Keratinocyte (primary cell): Measurements from ENCODE around the gene DLG2. TPM values are rescaled to one million over a fixed set of nuclear protein-coding genes. Genes with fewer than 3 reads are reported as not detected.

Experiments used
- DNase-seq: peaks from one replicate; pipeline ENCODE4 v3.0.0-alpha.2; 2011; ENCODE audit warnings: low read depth, missing footprints, low spot score
- FAIRE-seq: peaks from 2 replicates; lab custom pipeline; 2011; peaks lifted over from hg19 to GRCh38; lab: Jason Lieb, UNC
- H2AFZ ChIP-seq: 2 replicates; pipeline ENCODE4 v1.6.0; 2012; ENCODE audit warnings: low read length, control low read depth, inconsistent platforms; ENCODE audit not compliant: control insufficient read depth
- H3K27ac ChIP-seq: 2 replicates; pipeline ENCODE4 v1.5.1; 2011; ENCODE audit warnings: low read length; ENCODE audit not compliant: control insufficient read depth, insufficient read depth
- H3K27me3 ChIP-seq: 3 replicates; pipeline ENCODE4 v1.6.0; 2011; ENCODE audit warnings: low read length; ENCODE audit not compliant: control insufficient read depth, insufficient read depth; ENCODE audit errors: extremely low read depth
- H3K36me3 ChIP-seq, 2 experiments: 2 replicates in 1 of 2; 3 replicates in 1 of 2; pipeline ENCODE4 v1.5.1; 2011; ENCODE audit warnings: low read length in 2 of 2, mild to moderate bottlenecking in 1 of 2; ENCODE audit not compliant: control insufficient read depth in 2 of 2, insufficient read depth in 2 of 2; ENCODE audit errors: extremely low read depth in 1 of 2
- H3K4me1 ChIP-seq: 3 replicates; pipeline ENCODE4 v1.5.1; 2011; ENCODE audit warnings: low read length; ENCODE audit not compliant: control insufficient read depth, insufficient read depth; ENCODE audit errors: extremely low read depth
- H3K4me2 ChIP-seq: 3 replicates; pipeline ENCODE4 v1.6.0; 2011; ENCODE audit warnings: low read depth, low read length; ENCODE audit not compliant: control insufficient read depth, insufficient read depth; ENCODE audit errors: extremely low read depth
- H3K4me3 ChIP-seq, 3 experiments: fragments of 200-600 bp in 1 of 3; sonication (generic) in 1 of 3; 2 replicates in 2 of 3; 3 replicates in 1 of 3; pipeline ENCODE4 v1.5.1; 2011 to 2016; ENCODE audit warnings: low read length in 3 of 3, mild to moderate bottlenecking in 3 of 3, control low read depth in 2 of 3, inconsistent platforms in 1 of 3, low read depth in 1 of 3, mixed read lengths in 1 of 3, mixed run types in 1 of 3, moderate library complexity in 1 of 3; ENCODE audit not compliant: control insufficient read depth in 2 of 3, insufficient read depth in 2 of 3; ENCODE audit errors: extremely low read depth in 1 of 3
- H3K79me2 ChIP-seq: 2 replicates; pipeline ENCODE4 v1.6.0; 2012; ENCODE audit warnings: low read length; ENCODE audit not compliant: control insufficient read depth, insufficient read depth
- H3K9ac ChIP-seq: 3 replicates; pipeline ENCODE4 v1.6.0; 2011; ENCODE audit warnings: low read length; ENCODE audit not compliant: control insufficient read depth, insufficient read depth; ENCODE audit errors: extremely low read depth
- H3K9me1 ChIP-seq: 3 replicates; pipeline ENCODE4 v1.6.0; 2011; ENCODE audit warnings: low read length; ENCODE audit not compliant: control insufficient read depth, insufficient read depth; ENCODE audit errors: extremely low read depth
- H3K9me3 ChIP-seq: 2 replicates; pipeline ENCODE4 v1.5.1; 2012; ENCODE audit warnings: low read depth, low read length; ENCODE audit not compliant: control insufficient read depth
- H4K20me1 ChIP-seq: 3 replicates; pipeline ENCODE4 v1.6.0; 2011; ENCODE audit warnings: low read length; ENCODE audit not compliant: control insufficient read depth, insufficient read depth; ENCODE audit errors: extremely low read depth
- CTCF ChIP-seq, 3 experiments: IDR thresholded peaks in 1 of 3; conservative IDR thresholded peaks in 1 of 3; optimal IDR thresholded peaks in 1 of 3; 2 replicates in 2 of 3; 3 replicates in 1 of 3; pipeline versions ENCODE3 to v1.5.1; 2011; ENCODE audit warnings: low read length in 3 of 3, mild to moderate bottlenecking in 3 of 3, moderate library complexity in 2 of 3, control low read depth in 1 of 3, inconsistent platforms in 1 of 3; ENCODE audit not compliant: insufficient read depth in 2 of 3; ENCODE audit errors: extremely low read depth in 1 of 3
- EZH2 ChIP-seq: IDR thresholded peaks from one replicate; pipeline ENCODE4 v1.6.1; 2012; ENCODE audit warnings: inconsistent platforms, mild to moderate bottlenecking, low read length, moderate library complexity
- dilution Hi-C: fragments of 300-500 bp; cut with MboI; formaldehyde crosslinking; loops from one replicate; pipeline ENCODE4 v1.7.0; 2020; ENCODE audit warnings: low sequenced_read_pairs; ENCODE audit not compliant: extremely low pct_ligation_motif_present
- polyA plus RNA-seq, 5 experiments: library from polyadenylated mRNA; depleted of rRNA in 3 of 5; stranded (reverse) in 3 of 5; stranded (forward) in 1 of 5; unstranded in 1 of 5; fragments of >200 nt; gene quantifications; 1 replicate in 1 of 5; 2 replicates in 3 of 5; 3 replicates in 1 of 5; pipeline versions ENCODE4 v1.2.1 to v1.2.3, GENCODE V29; 2011 to 2012; ENCODE audit warnings: missing spikeins in 2 of 5, low read depth in 1 of 5, low replicate concordance in 1 of 5

Gene DLG2
- polyA plus RNA-seq, 1 donor (not counting 4 experiments of a cell fraction or from before 2014, with no cell fraction given): 0.55 TPM

GRCh38 chr11:83713708-83714107 is 1913.4 kb downstream of the DLG2 start:
- no peak overlapping the region for H3K27ac ChIP-seq

GRCh38 chr11:83711106-83711527 is 1916.0 kb downstream of the DLG2 start:
- H3K4me2 ChIP-seq: no peak overlapping the region
- H3K9me1 ChIP-seq: no peaks in the 10 kb centered on the region
- no peak overlapping the region for H2AFZ ChIP-seq
- H3K4me1 ChIP-seq: no peaks in the 10 kb centered on the region
- no peak for TF ChIP-seq CTCF (optimal IDR thresholded peaks at IDR 0.05 in 1 of 3, IDR thresholded peaks at IDR 0.05 in 1 of 3, conservative IDR thresholded peaks at IDR 0.05 in 1 of 3; ENCODE audit: extremely low read depth in 1 of 3, insufficient read depth in 2 of 3, low read length in 3 of 3)
- TF ChIP-seq EZH2: no peak
- no peak overlapping the region for H3K27ac ChIP-seq
- no peak overlapping the region for H3K4me3 ChIP-seq
- no peaks in the 10 kb centered on the region for H3K27me3 ChIP-seq
- FAIRE-seq (no peak), DNase-seq (no peak)
- no peaks in the 10 kb centered on the region for H3K9me3 ChIP-seq
- dilution Hi-C loops: no loop called here
- H3K36me3 ChIP-seq: no peaks in the 10 kb centered on the region
- no peak overlapping the region for H3K9ac ChIP-seq
- H4K20me1 ChIP-seq: no peaks in the 10 kb centered on the region
- no peaks in the 10 kb centered on the region for H3K79me2 ChIP-seq

More at GRCh38 chr11:83713708-83714107, 1913.4 kb downstream of the DLG2 start:
- H4K20me1 ChIP-seq: no peaks in the 10 kb centered on the region
- no peak for DNase-seq
- no peak overlapping the region for H2AFZ ChIP-seq
- no peaks in the 10 kb centered on the region for H3K9me3 ChIP-seq
- H3K27me3 ChIP-seq: no peaks in the 10 kb centered on the region
- FAIRE-seq: no peak
- H3K36me3 ChIP-seq: no peaks in the 10 kb centered on the region
- no peak overlapping the region for H3K4me3 ChIP-seq
- H3K4me2 ChIP-seq: no peak overlapping the region
- H3K4me1 ChIP-seq: no peaks in the 10 kb centered on the region
- no peaks in the 10 kb centered on the region for H3K79me2 ChIP-seq
- no peak for TF ChIP-seq EZH2
- TF ChIP-seq CTCF (optimal IDR thresholded peaks at IDR 0.05 in 1 of 3, IDR thresholded peaks at IDR 0.05 in 1 of 3, conservative IDR thresholded peaks at IDR 0.05 in 1 of 3; ENCODE audit: extremely low read depth in 1 of 3, insufficient read depth in 2 of 3, low read length in 3 of 3): no peak
- dilution Hi-C loops: no loop called here
- H3K9ac ChIP-seq: no peak overlapping the region
- H3K9me1 ChIP-seq: no peaks in the 10 kb centered on the region
